ENCODE data around the gene HSPA12A.

Gene HSPA12A

GRCh38 chr10:116743266-116744064 is 1.1 kb upstream of the HSPA12A start:
- DNase-seq: no peak

GRCh38 chr10:116741391-116742351 is 695 bp downstream of the HSPA12A start:
- DNase-seq: no peak

DNA sequence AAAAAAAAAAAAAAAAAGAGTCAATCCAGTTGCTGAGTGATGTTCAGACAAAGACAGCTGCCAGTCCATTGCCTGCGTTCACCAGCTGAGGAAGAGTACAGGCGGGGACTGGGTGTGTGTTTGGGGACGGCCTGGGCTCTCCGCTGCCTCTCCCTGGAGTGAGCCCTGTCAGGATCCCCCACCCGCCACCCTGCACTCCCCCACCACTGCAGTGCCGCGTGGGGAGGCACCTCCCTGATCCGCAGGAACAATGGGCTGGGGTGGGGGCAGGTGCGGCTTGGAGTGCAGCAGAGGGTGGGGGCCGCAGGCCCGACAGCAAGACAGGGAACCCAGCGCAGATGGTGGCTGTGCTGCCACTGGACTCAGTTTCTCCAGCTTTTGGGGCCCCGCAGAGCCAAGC is 1.4 kb downstream of the HSPA12A start:
- DNase-seq: no peak

- no peak for DNase-seq
Observed at GRCh38 chr10:116738339-116738738, 4.0 kb downstream of the HSPA12A start.

GRCh38 chr10:116737627-116738327 is 4.6 kb downstream of the HSPA12A start:
- no peak for DNase-seq

DNA sequence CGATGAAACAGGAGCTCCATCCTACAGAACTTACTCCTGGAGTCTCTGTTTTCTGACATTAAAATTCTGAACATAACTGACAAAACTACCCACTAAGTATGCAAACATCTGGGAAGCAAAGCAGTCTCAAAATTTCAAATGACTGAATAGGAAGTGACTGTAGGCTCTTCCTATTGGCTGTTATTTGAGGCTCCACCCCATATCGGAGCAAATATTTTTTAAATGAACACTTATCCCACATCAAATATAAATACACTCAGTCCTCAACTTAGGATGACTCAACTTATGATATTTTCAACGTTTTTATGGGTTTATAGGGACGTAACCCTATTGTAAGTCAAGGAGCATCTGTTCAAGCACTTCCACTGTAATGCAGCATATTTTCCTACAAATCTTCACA is 8.8 kb downstream of the HSPA12A start:
- DNase-seq: no peak

- DNase-seq: no peak
Observed at GRCh38 chr10:116732573-116732972, 9.8 kb downstream of the HSPA12A start.

- no peak for DNase-seq
Observed at GRCh38 chr10:116730464-116731260, 11.7 kb downstream of the HSPA12A start.

DNA sequence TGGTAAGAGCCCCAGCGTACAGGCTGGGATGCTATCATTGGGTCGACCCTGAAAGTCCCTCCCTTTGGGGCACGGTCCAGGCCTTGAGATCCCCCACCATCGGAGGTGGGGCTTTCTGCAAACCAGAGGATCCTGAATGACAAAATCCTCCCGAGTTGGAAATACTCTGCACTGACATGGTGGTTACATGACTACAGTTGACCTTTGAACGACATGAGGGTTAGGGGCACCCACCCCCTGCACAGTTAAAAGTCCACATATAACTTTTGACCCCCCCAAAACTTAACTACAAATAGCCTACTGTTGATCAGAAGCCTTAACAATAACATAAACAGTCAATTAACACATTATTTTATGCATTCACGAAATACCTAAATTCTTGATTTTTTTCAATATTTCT is 13.1 kb downstream of the HSPA12A start:
- no peak for DNase-seq

- DNase-seq: no peak
Observed at GRCh38 chr10:116728526-116729096, 13.8 kb downstream of the HSPA12A start.

DNA sequence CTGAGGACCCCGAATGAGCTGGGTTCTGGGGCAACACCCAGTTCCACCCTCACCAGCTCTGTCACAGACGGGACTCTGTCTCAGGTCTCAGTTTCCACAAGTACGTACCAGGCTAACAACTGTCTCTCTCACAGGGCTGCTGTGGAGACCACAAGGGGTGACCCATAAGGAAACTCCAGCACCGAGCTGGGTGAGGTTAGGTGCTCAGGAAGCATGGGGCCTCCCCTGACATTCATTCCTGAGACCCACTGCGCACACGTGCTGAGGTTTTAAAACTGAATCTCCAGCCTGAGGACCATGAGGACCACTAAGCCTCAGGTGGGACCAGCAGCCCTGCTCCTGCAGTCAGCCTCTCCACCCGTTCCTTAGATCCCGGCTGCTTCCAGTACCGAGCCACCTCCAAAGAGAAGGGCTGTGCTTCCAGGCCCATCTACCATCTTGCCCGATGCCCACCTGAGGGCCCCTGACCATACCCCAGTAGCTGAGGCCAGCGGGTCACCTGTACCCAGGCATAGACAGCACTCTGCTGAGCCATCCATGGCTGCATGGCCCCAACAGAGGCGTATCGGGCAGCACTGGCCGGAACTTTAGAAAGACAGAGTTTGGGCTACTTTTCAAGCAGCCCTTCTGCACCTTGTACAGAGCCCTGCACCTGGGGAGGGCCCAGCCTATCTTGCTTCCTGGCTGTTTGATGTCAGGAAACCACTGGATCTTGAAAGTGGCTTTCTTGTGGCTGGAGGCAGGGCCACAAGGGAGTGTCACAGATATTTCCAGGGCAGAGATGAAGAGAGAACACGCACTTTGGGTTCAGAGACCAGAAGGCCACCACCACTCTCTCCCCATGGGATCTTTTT is 18.7 kb downstream of the HSPA12A start:
- DNase-seq: no peak

DNA sequence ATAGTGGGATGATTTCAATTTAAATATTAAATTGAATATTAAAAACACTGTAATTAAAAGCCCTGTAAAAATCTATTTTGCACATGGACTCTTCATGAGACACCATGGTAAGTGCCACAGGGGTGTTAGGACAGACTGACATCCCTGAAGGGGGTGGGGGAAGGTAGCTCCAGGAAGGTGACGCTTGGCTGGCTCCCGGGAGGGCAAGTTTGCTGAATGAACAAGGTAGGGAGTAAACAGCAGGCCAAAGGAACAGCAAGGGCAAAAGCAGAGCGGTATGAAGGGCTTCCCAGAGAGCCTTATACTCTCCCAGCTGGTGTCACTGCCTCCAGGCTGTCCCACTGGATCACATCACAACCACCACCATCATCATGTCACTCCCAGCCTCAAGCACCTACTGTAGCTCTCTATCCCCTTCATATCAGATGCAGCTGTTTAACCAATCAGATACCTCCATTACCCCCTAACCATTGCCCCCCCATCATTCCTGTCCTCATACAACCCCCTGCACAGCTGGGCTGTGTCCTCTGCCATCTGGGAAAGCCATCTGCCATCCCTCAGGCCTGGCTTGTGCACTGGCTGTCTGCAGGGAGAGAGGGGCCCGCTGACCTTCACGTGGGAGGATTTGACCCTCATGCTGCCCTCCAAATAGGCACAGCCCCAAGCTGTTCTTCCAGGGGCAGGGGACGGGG is 19.5 kb downstream of the HSPA12A start:
- DNase-seq: no peak

- DNase-seq: no peak
Observed at GRCh38 chr10:116721547-116722392, 20.6 kb downstream of the HSPA12A start.

DNA sequence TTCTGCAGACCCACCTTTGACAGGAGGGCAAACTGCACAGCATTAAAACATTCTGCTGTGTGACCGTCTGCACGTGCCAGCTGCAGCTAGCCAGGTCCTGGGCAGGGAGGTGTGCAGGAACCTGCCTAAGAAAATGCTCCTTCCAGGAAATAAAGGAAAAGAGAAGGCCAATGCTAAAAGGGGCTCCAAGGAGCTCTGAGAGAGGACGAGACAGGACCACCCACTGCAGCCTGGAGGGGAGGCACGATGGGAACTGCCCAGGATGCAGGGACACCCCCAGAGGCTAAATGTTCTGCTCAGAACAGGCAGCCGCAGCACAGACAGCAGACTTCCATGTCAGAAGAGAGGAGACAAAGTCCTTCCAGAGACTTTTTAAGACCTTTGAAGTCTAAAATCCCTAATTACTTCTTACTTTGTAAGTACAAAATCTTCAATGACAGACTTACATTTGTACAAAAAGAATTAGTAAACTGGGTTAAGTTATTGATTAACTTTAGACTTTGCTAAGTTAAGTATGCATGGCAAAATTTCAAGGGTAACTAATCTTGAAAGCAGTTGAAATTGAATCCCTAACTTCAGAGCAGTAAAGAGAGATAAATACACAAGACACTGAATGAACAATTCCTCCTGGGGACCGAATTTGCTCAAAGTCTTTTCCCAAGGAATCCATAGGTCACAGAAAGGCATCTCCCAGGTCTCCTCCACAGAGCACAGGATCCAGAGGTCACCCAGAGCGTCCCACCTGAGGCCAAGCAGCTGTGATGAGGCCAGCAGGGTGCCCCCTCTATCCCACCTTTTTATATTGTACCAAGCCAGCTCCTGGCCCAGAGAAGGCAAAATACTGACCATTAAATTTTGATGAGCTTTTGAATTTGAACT is 21.5 kb downstream of the HSPA12A start:
- no peak for DNase-seq

DNA sequence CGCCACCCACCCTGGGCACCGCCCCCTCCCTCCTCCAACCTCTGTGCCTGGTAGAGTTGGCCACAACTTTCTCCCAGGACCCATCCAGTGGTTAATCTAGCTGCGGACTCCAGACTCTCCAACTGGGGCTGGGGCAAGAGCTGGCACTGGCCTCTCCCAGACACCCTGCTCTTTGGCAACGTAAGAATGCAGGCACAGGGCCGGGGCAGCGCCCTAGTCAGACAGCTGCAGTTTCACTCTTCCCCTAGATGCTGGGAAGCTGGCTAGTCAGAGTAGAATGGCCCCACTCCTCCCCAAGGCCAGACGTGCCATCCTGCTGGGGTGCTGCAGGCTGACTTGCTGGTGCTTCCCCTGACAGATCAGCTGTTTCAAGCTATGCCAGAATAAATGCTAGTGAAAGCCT is 22.1 kb downstream of the HSPA12A start:
- DNase-seq: no peak

- DNase-seq: no peak
Observed at GRCh38 chr10:116719804-116720203, 22.6 kb downstream of the HSPA12A start.

DNA sequence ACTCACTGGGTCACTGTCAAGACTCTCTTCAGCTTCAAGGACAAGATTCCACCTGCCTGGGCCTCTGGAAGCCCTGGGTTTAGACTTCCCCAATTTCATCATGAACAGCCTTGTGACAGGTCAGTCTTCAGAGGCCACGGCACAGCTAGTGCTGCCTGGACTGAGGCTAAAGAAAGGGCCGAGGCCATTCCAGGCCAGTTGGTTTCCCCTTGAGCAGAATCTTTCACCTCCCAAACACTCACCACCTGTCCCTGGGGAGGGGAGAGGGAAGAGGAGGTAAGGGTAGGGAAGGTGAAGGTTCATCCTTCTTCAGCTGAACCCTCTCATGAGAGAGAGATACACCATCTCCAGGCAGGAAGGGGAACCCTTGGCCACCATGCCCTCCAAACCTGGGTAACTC is 24.3 kb downstream of the HSPA12A start:
- DNase-seq: no peak

GRCh38 chr10:116716381-116716780 is 26.0 kb downstream of the HSPA12A start:
- DNase-seq: no peak
